IMR-90 (cell line): Measurements from ENCODE around the gene C16orf92. TPM values are rescaled to one million over a fixed set of nuclear protein-coding genes. Genes with fewer than 3 reads are reported as not detected.

Source experiments
- ATAC-seq: fragments of 200-7000 bp; cut with Tn5 transposase; 2 replicates; pipeline ENCODE4 v1.9.1; 2020; ENCODE audit warnings: low read depth, mild to moderate bottlenecking, moderate library complexity
- BruUV-seq: library from RNA; stranded (reverse); fragments of 400-500 nt; replicated peaks from 2 replicates; lab custom pipeline; 2021; lab: Mats Ljungman, UMichigan
- CTCF ChIA-PET: fragments of 300-600 bp; formaldehyde crosslinking; extraction: SDS; loops from one replicate; lab custom pipeline; 2021; ENCODE audit warnings: antibody characterized with exemption; lab: Yijun Ruan, JAX
- POLR2A ChIA-PET: fragments of 300-600 bp; sonication (Branson Sonifier 250); formaldehyde crosslinking; loops from one replicate; lab custom pipeline; 2022; ENCODE audit warnings: antibody characterized with exemption; ENCODE audit not compliant: unreplicated experiment; lab: Charles Lee
- DNase-seq: peaks from one replicate; pipeline ENCODE4 v3.0.0; 2013
- H2AFZ ChIP-seq: replicated peaks from 2 replicates; pipeline ENCODE3; 2013; ENCODE audit warnings: low read length, mild to moderate bottlenecking; ENCODE audit not compliant: poor library complexity
- H2AK5ac ChIP-seq: 2 replicates; pipeline ENCODE4 v1.6.1; 2013; ENCODE audit warnings: low read depth, low read length, inconsistent platforms
- H2AK9ac ChIP-seq: replicated peaks from 2 replicates; pipeline ENCODE3; 2013; ENCODE audit warnings: mild to moderate bottlenecking, low read depth, low read length, moderate library complexity; ENCODE audit not compliant: poor library complexity
- H2BK120ac ChIP-seq: 2 replicates; pipeline ENCODE4 v1.6.1; 2013; ENCODE audit warnings: low read depth, low read length, inconsistent platforms
- H2BK15ac ChIP-seq: 3 replicates; pipeline ENCODE4 v1.6.1; 2013; ENCODE audit warnings: low read depth, low read length, inconsistent platforms
- H2BK20ac ChIP-seq: 2 replicates; pipeline ENCODE4 v1.6.1; 2013; ENCODE audit warnings: low read depth, mild to moderate bottlenecking, inconsistent platforms, low read length, moderate library complexity
- H2BK5ac ChIP-seq: 2 replicates; pipeline ENCODE4 v1.6.1; 2013; ENCODE audit warnings: mild to moderate bottlenecking, low read depth, low read length, inconsistent platforms; ENCODE audit not compliant: poor library complexity, severe bottlenecking
- H3K14ac ChIP-seq: replicated peaks from 2 replicates; pipeline ENCODE4 v1.6.1; 2013; ENCODE audit warnings: low read depth, low read length, inconsistent platforms
- H3K18ac ChIP-seq: 2 replicates; pipeline ENCODE4 v1.6.1; 2013; ENCODE audit warnings: low read depth, low read length, control low read depth
- H3K23ac ChIP-seq: 2 replicates; pipeline ENCODE4 v1.6.1; 2013; ENCODE audit warnings: low read depth, low read length, inconsistent platforms
- H3K27ac ChIP-seq: 2 replicates; pipeline ENCODE4 v1.5.1; 2013; ENCODE audit warnings: mild to moderate bottlenecking, control low read depth, low read length; ENCODE audit not compliant: insufficient read depth
- H3K27me3 ChIP-seq: 2 replicates; pipeline ENCODE4 v1.6.1; 2013; ENCODE audit warnings: low read length; ENCODE audit not compliant: control insufficient read depth, insufficient read depth
- H3K36me3 ChIP-seq: 2 replicates; pipeline ENCODE4 v1.6.1; 2013; ENCODE audit warnings: low read length, mixed read lengths; ENCODE audit not compliant: control insufficient read depth, insufficient read depth
- H3K4ac ChIP-seq: 2 replicates; pipeline ENCODE4 v1.6.1; 2013; ENCODE audit warnings: low read depth, low read length, inconsistent platforms
- H3K4me1 ChIP-seq: 2 replicates; pipeline ENCODE4 v1.6.1; 2013; ENCODE audit warnings: low read length, mixed read lengths; ENCODE audit not compliant: control insufficient read depth, insufficient read depth
- H3K4me2 ChIP-seq: 2 replicates; pipeline ENCODE4 v1.6.1; 2013; ENCODE audit warnings: low read depth, mild to moderate bottlenecking, control low read depth, low read length, moderate library complexity
- H3K4me3 ChIP-seq: 2 replicates; pipeline ENCODE4 v1.5.1; 2013; ENCODE audit warnings: low read depth, mild to moderate bottlenecking, control low read depth, low read length, moderate library complexity; ENCODE audit not compliant: insufficient read depth
- H3K56ac ChIP-seq: 2 replicates; pipeline ENCODE4 v1.6.1; 2013; ENCODE audit warnings: low read length, inconsistent platforms; ENCODE audit not compliant: insufficient read depth; ENCODE audit errors: extremely low read depth
- H3K79me1 ChIP-seq, 2 experiments: 2 replicates each; pipeline ENCODE4 v1.6.1; 2013; ENCODE audit warnings: low read length in 2 of 2, inconsistent platforms in 1 of 2, low read depth in 1 of 2
- H3K9ac ChIP-seq: 2 replicates; pipeline ENCODE4 v1.6.1; 2013; ENCODE audit warnings: low read depth, low read length, control low read depth
- H3K9me1 ChIP-seq: 2 replicates; pipeline ENCODE4 v1.6.1; 2013; ENCODE audit warnings: low read length, inconsistent platforms; ENCODE audit not compliant: insufficient read depth
- H3K9me3 ChIP-seq: 2 replicates; pipeline ENCODE4 v1.6.1; 2013; ENCODE audit warnings: low read length; ENCODE audit not compliant: control insufficient read depth, insufficient read depth
- H4K20me1 ChIP-seq: 2 replicates; pipeline ENCODE4 v1.6.1; 2013; ENCODE audit warnings: low read length, inconsistent platforms; ENCODE audit not compliant: insufficient read depth
- H4K5ac ChIP-seq: 2 replicates; pipeline ENCODE4 v1.6.1; 2013; ENCODE audit warnings: mild to moderate bottlenecking, low read depth, low read length, control low read depth
- H4K8ac ChIP-seq, 2 experiments: 2 replicates each; pipeline ENCODE4 v1.6.1; 2013; ENCODE audit warnings: low read depth in 2 of 2, low read length in 2 of 2, control low read depth in 1 of 2, inconsistent platforms in 1 of 2
- H4K91ac ChIP-seq: 2 replicates; pipeline ENCODE4 v1.6.1; 2013; ENCODE audit warnings: low read depth, low read length, inconsistent platforms; ENCODE audit not compliant: insufficient read depth
- MXI1 ChIP-seq: IDR thresholded peaks from 2 replicates; pipeline ENCODE4 v1.6.1; 2012; ENCODE audit warnings: low read depth, mild to moderate bottlenecking, low read length, moderate library complexity, borderline replicate concordance
- NFE2L2 ChIP-seq: fragments of 150-350 bp; IDR thresholded peaks from 2 replicates; pipeline ENCODE4 v1.6.1; 2016; ENCODE audit warnings: low read depth, mild to moderate bottlenecking, low read length
- POLR2A ChIP-seq: IDR thresholded peaks from 2 replicates; pipeline ENCODE4 v1.6.1; 2012; ENCODE audit warnings: mild to moderate bottlenecking, low read depth, low read length
- RAD21 ChIP-seq: IDR thresholded peaks from 2 replicates; pipeline ENCODE4 v1.6.1; 2012; ENCODE audit warnings: low read length, improper control_type of control experiment
- RCOR1 ChIP-seq: IDR thresholded peaks from 2 replicates; pipeline ENCODE4 v1.6.1; 2012; ENCODE audit warnings: mild to moderate bottlenecking, low read length, improper control_type of control experiment; ENCODE audit not compliant: insufficient replicate concordance
- RFX5 ChIP-seq: IDR thresholded peaks from 2 replicates; pipeline ENCODE4 v1.8.0; 2012; ENCODE audit warnings: low read depth, mild to moderate bottlenecking, low read length, moderate library complexity
- SMC3 ChIP-seq: fragments of 150-350 bp; IDR thresholded peaks from 2 replicates; pipeline ENCODE4 v1.6.1; 2016; ENCODE audit warnings: low read depth, mild to moderate bottlenecking, antibody characterized with exemption, low read length, moderate library complexity
- WGBS, 2 experiments: methylation state at CpG; one replicate each; pipeline versions ENCODE4 v1.1.5 to v1.1.7; 2013; ENCODE audit warnings: missing lambda C conversion rate in 2 of 2; ENCODE audit not compliant: insufficient read length in 1 of 2; ENCODE audit errors: extremely low coverage in 2 of 2; 5-methylcytosine and 5-hydroxymethylcytosine counted together
- dilution Hi-C: fragments of 300-500 bp; cut with HindIII; formaldehyde crosslinking; loops from one replicate; pipeline ENCODE4 v1.14.3; 2018; ENCODE audit warnings: low sequenced_read_pairs; ENCODE audit not compliant: unreplicated experiment
- in situ Hi-C: fragments of 300-500 bp; cut with MboI; formaldehyde crosslinking; loops from 3 replicates; pipeline ENCODE4 v1.14.3; 2019; ENCODE audit warnings: low sequenced_read_pairs, inconsistent platforms, mixed read lengths
- intact Hi-C: fragments of 100-400 bp; cut with micrococcal nuclease; formaldehyde crosslinking; loops from 2 replicates; pipeline ENCODE4 v1.10.0; 2022
- polyA plus RNA-seq, 3 experiments: library from polyadenylated mRNA; depleted of rRNA; stranded (reverse); fragments of >200 nt; gene quantifications; 2 replicates each; pipeline ENCODE4 v1.2.3, GENCODE V29; 2012; ENCODE audit warnings: low replicate concordance in 1 of 3
- total RNA-seq: library from RNA; depleted of rRNA; stranded (reverse); fragments of >200 nt; gene quantifications from 2 replicates; pipeline ENCODE4 v1.2.3, GENCODE V29; 2012

Gene C16orf92
- total and polyA plus RNA-seq, 2 of the 4 experiments (the other 2 are of a cell fraction), result not detected

DNA sequence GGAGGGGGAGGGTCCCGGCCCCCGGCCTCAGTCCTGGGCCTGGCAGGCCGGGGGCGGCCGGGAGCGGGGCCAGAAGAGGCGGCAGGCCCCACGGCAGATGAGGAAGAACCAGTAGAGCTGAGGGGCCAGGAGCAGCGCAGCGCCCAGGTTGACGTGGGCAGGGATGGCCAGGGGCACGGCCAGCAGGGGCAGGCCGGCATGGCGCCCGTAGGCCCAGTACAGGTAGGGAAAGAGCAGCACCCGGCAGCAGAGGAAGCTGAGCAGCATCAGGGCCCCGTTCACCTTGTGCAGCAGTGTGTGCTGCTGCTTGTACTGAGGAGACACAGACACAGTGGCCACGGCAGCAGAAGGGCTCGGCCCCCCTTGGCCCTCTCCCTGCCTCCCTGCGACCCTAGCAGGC lies 2.2 kb downstream of the C16orf92 start:
- Histone ChIP-seq H3K4me1 (no peaks in the 10 kb centered on the region), H3K27ac (no peak overlapping the region), H3K4me3 (no peak overlapping the region), H2BK20ac (no peak overlapping the region), H3K9me3 (no peaks in the 10 kb centered on the region), H3K9me1 (no peaks in the 10 kb centered on the region), H3K56ac (no peak overlapping the region), H3K79me1 (no peaks in the 10 kb centered on the region), H3K23ac (no peak overlapping the region), H3K18ac (no peak overlapping the region), H2AK9ac (no peak overlapping the region), H2BK120ac (no peak overlapping the region), H3K4ac (no peak overlapping the region), H4K91ac (no peak overlapping the region), H4K8ac (no peak overlapping the region), H3K14ac (no peak overlapping the region), H3K4me2 (no peak overlapping the region), H2BK15ac (no peak overlapping the region), H2BK5ac (no peak overlapping the region), H4K5ac (no peak overlapping the region), H3K36me3 (no peaks in the 10 kb centered on the region), H3K27me3 (peaks cover 58% of the 10 kb centered on the region), H3K9ac (no peak overlapping the region), H4K20me1 (peaks cover 9% of the 10 kb centered on the region; the same call in 1 of the 2 replicates), H2AK5ac (no peak overlapping the region), H2AFZ (peak overlapping the region; percentile 58)
- intact Hi-C loops, result no loop called here
- BruUV-seq, result no TSS peak
- CTCF ChIA-PET, result no interaction called here
- 76% methylated on average over 7 of the region's 20 CpGs; no CpG with 5 or more reads in 1 of the 2 experiments for WGBS, 2 experiments
- TF ChIP-seq NFE2L2 (no peak), POLR2A (no peak), RAD21 (no peak), RFX5 (no peak), SMC3 (no peak), MXI1 (no peak), RCOR1 (no peak)
- POLR2A ChIA-PET, result no interaction called here
- no peak for DNase-seq
- dilution Hi-C loops, result no loop called here
- in situ Hi-C loops, result loop anchor here (10.0 kb wide), 1 partner anchor 330 kb away; no protein-coding TSS in a partner anchor
- no peak for ATAC-seq
